Measurements from ENCODE around the gene ABCA13. TPM values are rescaled to one million over a fixed set of nuclear protein-coding genes. Genes with fewer than 3 reads are reported as not detected.

The ABCA13 gene
- total RNA-seq, 1 donor from 2014 or later: not detected

DNA sequence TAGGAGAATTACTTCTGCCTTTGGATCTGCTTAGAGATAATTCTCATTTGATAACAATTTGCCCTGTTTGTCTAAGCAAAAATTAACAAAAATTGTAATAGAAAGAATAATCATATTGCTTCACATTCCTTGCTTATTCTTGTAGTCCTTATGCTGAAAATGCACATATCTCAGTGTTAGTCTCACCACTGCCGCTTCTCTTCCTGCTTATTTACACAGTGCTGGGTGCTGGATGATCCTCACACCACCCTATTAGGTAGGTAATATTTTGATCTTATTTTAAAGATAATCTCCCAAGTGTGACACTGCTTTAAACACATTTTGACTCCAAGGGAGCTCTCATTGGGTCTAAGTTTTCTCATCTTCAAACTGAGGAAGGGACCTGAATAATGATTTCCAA lies 46.0 kb downstream of the ABCA13 start:
- no peaks in the 10 kb centered on the region for H3K4me1 ChIP-seq
- H3K36me3 ChIP-seq: no peaks in the 10 kb centered on the region
- no peaks in the 10 kb centered on the region for H3K27me3 ChIP-seq (ENCODE audit: low read depth)
- TF ChIP-seq, protein P1, sequence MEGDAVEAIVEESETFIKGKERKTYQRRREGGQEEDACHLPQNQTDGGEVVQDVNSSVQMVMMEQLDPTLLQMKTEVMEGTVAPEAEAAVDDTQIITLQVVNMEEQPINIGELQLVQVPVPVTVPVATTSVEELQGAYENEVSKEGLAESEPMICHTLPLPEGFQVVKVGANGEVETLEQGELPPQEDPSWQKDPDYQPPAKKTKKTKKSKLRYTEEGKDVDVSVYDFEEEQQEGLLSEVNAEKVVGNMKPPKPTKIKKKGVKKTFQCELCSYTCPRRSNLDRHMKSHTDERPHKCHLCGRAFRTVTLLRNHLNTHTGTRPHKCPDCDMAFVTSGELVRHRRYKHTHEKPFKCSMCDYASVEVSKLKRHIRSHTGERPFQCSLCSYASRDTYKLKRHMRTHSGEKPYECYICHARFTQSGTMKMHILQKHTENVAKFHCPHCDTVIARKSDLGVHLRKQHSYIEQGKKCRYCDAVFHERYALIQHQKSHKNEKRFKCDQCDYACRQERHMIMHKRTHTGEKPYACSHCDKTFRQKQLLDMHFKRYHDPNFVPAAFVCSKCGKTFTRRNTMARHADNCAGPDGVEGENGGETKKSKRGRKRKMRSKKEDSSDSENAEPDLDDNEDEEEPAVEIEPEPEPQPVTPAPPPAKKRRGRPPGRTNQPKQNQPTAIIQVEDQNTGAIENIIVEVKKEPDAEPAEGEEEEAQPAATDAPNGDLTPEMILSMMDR (IDR thresholded peaks at IDR 0.05; ENCODE audit: borderline replicate concordance): no peak
- DNase-seq: no peak
- intact Hi-C loops (cut with micrococcal nuclease): no loop called here
- H3K27ac ChIP-seq (replicated peaks): no peak overlapping the region
- no peak overlapping the region for H3K4me3 ChIP-seq
- peaks cover 10% of the 10 kb centered on the region for H3K9me3 ChIP-seq (replicated peaks)

DNA sequence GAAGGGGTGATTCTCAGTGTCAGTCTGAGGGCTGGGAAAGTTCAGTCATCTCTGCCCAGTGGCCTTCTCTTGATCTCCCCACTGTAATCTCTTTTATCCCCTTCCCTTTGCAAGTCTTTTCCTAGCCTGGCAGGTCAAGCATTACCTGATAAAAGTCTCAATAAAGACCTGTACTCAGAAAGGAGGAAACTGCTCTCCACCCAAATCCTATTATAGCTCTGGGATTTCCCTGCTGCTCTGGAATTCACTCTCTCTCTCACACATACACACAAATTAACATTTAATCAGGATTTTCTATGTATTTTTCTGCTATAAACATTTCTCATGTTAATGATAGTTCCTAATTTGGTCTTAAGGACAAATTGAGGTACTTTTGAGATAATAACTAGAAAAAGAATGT lies 46.5 kb downstream of the ABCA13 start:
- H3K4me3 ChIP-seq: no peak overlapping the region
- H3K9me3 ChIP-seq (replicated peaks): peaks cover 10% of the 10 kb centered on the region
- no peaks in the 10 kb centered on the region for H3K36me3 ChIP-seq
- no peaks in the 10 kb centered on the region for H3K4me1 ChIP-seq
- TF ChIP-seq, protein P1 (IDR thresholded peaks at IDR 0.05; ENCODE audit: borderline replicate concordance): no peak
- H3K27ac ChIP-seq (replicated peaks): no peak overlapping the region
- no peaks in the 10 kb centered on the region for H3K27me3 ChIP-seq (ENCODE audit: low read depth)
- intact Hi-C loops (cut with micrococcal nuclease): no loop called here
- DNase-seq: no peak

DNA sequence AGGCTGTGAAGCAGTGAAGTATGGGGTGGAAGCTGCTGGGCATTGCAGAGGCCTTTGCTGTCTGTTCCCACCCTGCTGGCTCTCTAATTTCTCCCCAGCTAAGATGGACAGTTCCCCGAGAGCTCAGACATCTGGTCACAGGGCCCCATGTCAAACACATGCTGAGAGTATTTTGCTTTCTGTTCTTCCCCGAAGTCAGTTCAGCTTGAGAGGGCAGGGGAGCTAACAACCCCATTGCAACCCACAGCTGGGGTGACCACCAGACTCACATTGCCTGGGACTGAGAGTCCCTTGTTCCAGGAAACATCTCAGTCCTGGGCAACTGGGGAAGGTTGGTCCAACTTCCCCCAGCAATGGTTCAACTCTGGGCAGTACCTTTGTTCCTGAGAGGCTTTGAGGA lies 52.8 kb downstream of the ABCA13 start:
- no peaks in the 10 kb centered on the region for H3K9me3 ChIP-seq (replicated peaks)
- intact Hi-C loops (cut with micrococcal nuclease): no loop called here
- TF ChIP-seq, protein P1 (IDR thresholded peaks at IDR 0.05; ENCODE audit: borderline replicate concordance): no peak

DNA sequence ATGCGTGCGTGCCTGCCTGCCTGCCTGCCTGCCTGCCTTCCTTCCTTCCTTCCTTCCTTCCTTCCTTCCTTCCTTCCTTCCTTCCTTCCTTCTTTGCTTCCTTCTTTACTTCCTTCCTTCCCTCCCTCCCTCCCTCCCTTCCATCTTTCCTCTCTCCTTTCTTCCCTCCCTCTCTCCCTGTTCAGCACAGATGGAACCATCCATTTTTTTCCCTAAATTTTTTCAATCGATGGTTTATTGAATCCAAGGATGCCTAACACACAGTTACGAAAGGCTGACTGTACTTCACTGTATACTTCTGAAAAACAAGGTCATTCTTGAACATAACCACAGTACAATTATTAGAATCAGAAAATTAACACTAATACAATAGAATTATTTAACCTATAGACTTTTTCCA lies 53.8 kb downstream of the ABCA13 start:
- no peak overlapping the region for H3K4me3 ChIP-seq

More for the DNA sequence above, 52.8 kb downstream of the ABCA13 start:
- no peaks in the 10 kb centered on the region for H3K27me3 ChIP-seq (ENCODE audit: low read depth)
- H3K4me1 ChIP-seq: no peaks in the 10 kb centered on the region
- H3K36me3 ChIP-seq: no peaks in the 10 kb centered on the region
- no peak overlapping the region for H3K27ac ChIP-seq (replicated peaks)
- no peak overlapping the region for H3K4me3 ChIP-seq
- no peak for DNase-seq

GRCh38 chr7:48237354-48237753 lies 66.1 kb downstream of the ABCA13 start:
- Histone ChIP-seq H3K9me3 (replicated peaks) (peaks cover 17% of the 10 kb centered on the region), H3K27me3 (ENCODE audit: low read depth) (no peaks in the 10 kb centered on the region), H3K27ac (replicated peaks) (no peak overlapping the region), H3K4me3 (no peak overlapping the region), H3K4me1 (no peaks in the 10 kb centered on the region), H3K36me3 (no peaks in the 10 kb centered on the region)
- intact Hi-C loops (cut with micrococcal nuclease): no loop called here
- TF ChIP-seq, protein P1 (IDR thresholded peaks at IDR 0.05; ENCODE audit: borderline replicate concordance): no peak
- no peak for DNase-seq

More for the DNA sequence above, 53.8 kb downstream of the ABCA13 start:
- Histone ChIP-seq H3K9me3 (replicated peaks) (no peaks in the 10 kb centered on the region), H3K36me3 (no peaks in the 10 kb centered on the region), H3K27ac (replicated peaks) (no peak overlapping the region), H3K27me3 (ENCODE audit: low read depth) (no peaks in the 10 kb centered on the region), H3K4me1 (no peaks in the 10 kb centered on the region)
- TF ChIP-seq, protein P1 (IDR thresholded peaks at IDR 0.05; ENCODE audit: borderline replicate concordance): no peak
- intact Hi-C loops (cut with micrococcal nuclease): no loop called here
- no peak for DNase-seq

DNA sequence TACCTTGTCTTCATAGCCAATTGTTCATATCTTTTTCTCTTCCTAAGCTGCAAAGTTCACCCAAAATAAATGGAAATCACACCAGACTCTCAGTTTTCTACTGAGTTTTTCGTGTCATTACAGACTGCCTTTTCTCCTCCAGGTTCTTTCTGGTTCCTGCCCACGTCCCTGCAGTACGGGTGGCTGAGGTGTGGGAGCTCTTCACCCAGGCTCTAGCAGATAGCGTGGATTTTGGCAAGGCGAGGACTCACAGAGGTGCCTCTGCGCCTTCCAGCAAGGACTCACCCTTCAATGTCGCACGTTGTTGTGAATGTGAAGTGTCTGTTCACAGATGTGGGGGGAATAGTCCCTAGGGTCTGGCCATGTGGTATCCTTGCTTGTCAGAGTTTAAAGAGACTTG lies 71.6 kb downstream of the ABCA13 start:
- Histone ChIP-seq H3K27me3 (ENCODE audit: low read depth) (peaks cover 8% of the 10 kb centered on the region), H3K4me3 (no peak overlapping the region), H3K4me1 (no peaks in the 10 kb centered on the region), H3K9me3 (replicated peaks) (no peaks in the 10 kb centered on the region), H3K36me3 (no peaks in the 10 kb centered on the region), H3K27ac (replicated peaks) (no peak overlapping the region)
- intact Hi-C loops (cut with micrococcal nuclease): no loop called here
- TF ChIP-seq, protein P1 (IDR thresholded peaks at IDR 0.05; ENCODE audit: borderline replicate concordance): no peak
- DNase-seq: no peak

All from left ventricle myocardium inferior (tissue), 1 donor.